Neural cell (in vitro differentiated cells): ENCODE measurements around the gene EVA1A. TPM values are rescaled to one million over a fixed set of nuclear protein-coding genes. Genes with fewer than 3 reads are reported as not detected.

ENCODE experiments used
- H2AFZ ChIP-seq: fragments of 200-600, 300-800 bp; sonication (generic), shearing (Covaris generic); 2 replicates; pipeline ENCODE4 v1.6.0; 2014; ENCODE audit warnings: low read depth, mild to moderate bottlenecking, antibody characterized with exemption, low read length, moderate library complexity
- H3F3A ChIP-seq: fragments of 200-600 bp; shearing (Covaris generic); 2 replicates; pipeline ENCODE4 v1.6.1; 2016; ENCODE audit warnings: mild to moderate bottlenecking, moderate library complexity, mixed read lengths, antibody characterized with exemption, low read length; ENCODE audit not compliant: insufficient read depth, poor library complexity, severe bottlenecking
- H3K27ac ChIP-seq: fragments of 200-600, 300-800 bp; sonication (generic), shearing (Covaris generic); 2 replicates; pipeline ENCODE4 v1.5.1; 2014; ENCODE audit warnings: mild to moderate bottlenecking, low read length, moderate library complexity
- H3K27me3 ChIP-seq: fragments of 300-800, 200-600 bp; sonication (generic), shearing (Covaris generic); 2 replicates; pipeline ENCODE4 v1.6.0; 2014; ENCODE audit warnings: mild to moderate bottlenecking, low read depth, low read length, moderate library complexity; ENCODE audit not compliant: insufficient read depth
- H3K36me3 ChIP-seq: fragments of 300-800, 200-600 bp; sonication (generic), shearing (Covaris generic); 2 replicates; pipeline ENCODE4 v1.5.1; 2014; ENCODE audit warnings: mild to moderate bottlenecking, antibody characterized with exemption, low read length, moderate library complexity; ENCODE audit not compliant: insufficient read depth
- H3K4me2 ChIP-seq: fragments of 300-800, 200-600 bp; sonication (generic), shearing (Covaris generic); 2 replicates; pipeline ENCODE4 v1.6.0; 2014; ENCODE audit warnings: mild to moderate bottlenecking, low read length
- H3K4me3 ChIP-seq: fragments of 300-800, 200-600 bp; sonication (generic), shearing (Covaris generic); 2 replicates; pipeline ENCODE4 v1.5.1; 2014; ENCODE audit warnings: mild to moderate bottlenecking, low read length, moderate library complexity
- H3K79me2 ChIP-seq: fragments of 200-600 bp; shearing (Covaris generic); replicated peaks from 2 replicates; pipeline ENCODE4 v1.6.0; 2014; ENCODE audit warnings: mild to moderate bottlenecking, low read length, moderate library complexity; ENCODE audit not compliant: insufficient read depth
- H3K9ac ChIP-seq: fragments of 300-800, 200-600 bp; sonication (generic), shearing (Covaris generic); 2 replicates; pipeline ENCODE4 v1.6.1; 2016; ENCODE audit warnings: mild to moderate bottlenecking, low read length, mixed read lengths
- H3K9me2 ChIP-seq: fragments of 200-600 bp; shearing (Covaris generic); 2 replicates; pipeline ENCODE4 v1.6.1; 2016; ENCODE audit warnings: mild to moderate bottlenecking, low read length, mixed read lengths; ENCODE audit not compliant: insufficient read depth
- H3K9me3 ChIP-seq: fragments of 200-600, 300-800 bp; sonication (generic), shearing (Covaris generic); 2 replicates; pipeline ENCODE4 v1.6.1; 2016; ENCODE audit warnings: mild to moderate bottlenecking, mixed run types, low read length, moderate library complexity, mixed read lengths
- H4K20me1 ChIP-seq: fragments of 200-600 bp; shearing (Covaris generic); 2 replicates; pipeline ENCODE4 v1.6.1; 2016; ENCODE audit warnings: mild to moderate bottlenecking, mixed run types; ENCODE audit not compliant: insufficient read depth
- EP300 ChIP-seq: fragments of 450-650 bp; conservative IDR thresholded peaks from 2 replicates; pipeline ENCODE4 v1.6.1; 2014; ENCODE audit warnings: antibody characterized with exemption, mild to moderate bottlenecking, moderate library complexity; ENCODE audit not compliant: poor library complexity, severe bottlenecking
- EZH2 ChIP-seq: fragments of 200-600, 300-800 bp; shearing (Covaris generic), sonication (generic); IDR thresholded peaks from 2 replicates; pipeline ENCODE4 v1.6.1; 2014; ENCODE audit warnings: antibody characterized with exemption, low read length, borderline replicate concordance, mild to moderate bottlenecking; ENCODE audit not compliant: insufficient read depth, poor library complexity, severe bottlenecking
- MXI1 ChIP-seq: fragments of 450-650 bp; conservative IDR thresholded peaks from 2 replicates; pipeline ENCODE4 v1.6.1; 2014; ENCODE audit warnings: antibody characterized with exemption, mild to moderate bottlenecking; ENCODE audit not compliant: poor library complexity, severe bottlenecking
- POLR2AphosphoS5 ChIP-seq: IDR thresholded peaks from 2 replicates; pipeline ENCODE4 v1.6.1; 2012
- RAD21 ChIP-seq: fragments of 450-650 bp; conservative IDR thresholded peaks from 2 replicates; pipeline ENCODE4 v1.6.1; 2014; ENCODE audit warnings: antibody characterized with exemption, mild to moderate bottlenecking, moderate library complexity
- SMC3 ChIP-seq: fragments of 450-650 bp; conservative IDR thresholded peaks from 2 replicates; pipeline ENCODE4 v1.6.1; 2014; ENCODE audit warnings: antibody characterized with exemption, mild to moderate bottlenecking, moderate library complexity; ENCODE audit not compliant: poor library complexity
- TAF1 ChIP-seq: IDR thresholded peaks from 2 replicates; pipeline ENCODE4 v1.6.1; 2012; ENCODE audit warnings: low read depth
- polyA plus RNA-seq: library from polyadenylated mRNA; depleted of rRNA; stranded (reverse); fragments of >200 nt; gene quantifications from 2 replicates; pipeline ENCODE4 v1.2.3, GENCODE V29; 2014
- TF ChIP-seq, protein P1 (sequence below): fragments of 450-650 bp; IDR thresholded peaks from 2 replicates; pipeline ENCODE4 v1.5.1; 2014; ENCODE audit warnings: antibody characterized with exemption, mild to moderate bottlenecking, moderate library complexity; ENCODE audit not compliant: poor library complexity, severe bottlenecking
- TF ChIP-seq, protein P2 (sequence below): IDR thresholded peaks from 2 replicates; pipeline ENCODE4 v1.6.1; 2012; ENCODE audit warnings: borderline replicate concordance

The EVA1A gene
- polyA plus RNA-seq, 1 donor from 2014 or later: not detected

GRCh38 chr2:75494137-75494769 is 66.5 kb downstream of the EVA1A start:
- Histone ChIP-seq H3K4me2 (no peak overlapping the region), H4K20me1 (no peaks in the 10 kb centered on the region), H3K4me3 (no peak overlapping the region), H3K9me3 (no peaks in the 10 kb centered on the region), H3K36me3 (no peaks in the 10 kb centered on the region), H3K9ac (no peak overlapping the region), H3K27me3 (no peaks in the 10 kb centered on the region), H2AFZ (no peak overlapping the region), H3K27ac (no peak overlapping the region), H3F3A (no peaks in the 10 kb centered on the region), H3K79me2 (no peaks in the 10 kb centered on the region), H3K9me2 (no peaks in the 10 kb centered on the region)
- TF ChIP-seq POLR2AphosphoS5 (no peak), MXI1 (no peak), EP300 (no peak), TAF1 (no peak), SMC3 (no peak), RAD21 (no peak), EZH2 (no peak)
- TF ChIP-seq, protein P1, sequence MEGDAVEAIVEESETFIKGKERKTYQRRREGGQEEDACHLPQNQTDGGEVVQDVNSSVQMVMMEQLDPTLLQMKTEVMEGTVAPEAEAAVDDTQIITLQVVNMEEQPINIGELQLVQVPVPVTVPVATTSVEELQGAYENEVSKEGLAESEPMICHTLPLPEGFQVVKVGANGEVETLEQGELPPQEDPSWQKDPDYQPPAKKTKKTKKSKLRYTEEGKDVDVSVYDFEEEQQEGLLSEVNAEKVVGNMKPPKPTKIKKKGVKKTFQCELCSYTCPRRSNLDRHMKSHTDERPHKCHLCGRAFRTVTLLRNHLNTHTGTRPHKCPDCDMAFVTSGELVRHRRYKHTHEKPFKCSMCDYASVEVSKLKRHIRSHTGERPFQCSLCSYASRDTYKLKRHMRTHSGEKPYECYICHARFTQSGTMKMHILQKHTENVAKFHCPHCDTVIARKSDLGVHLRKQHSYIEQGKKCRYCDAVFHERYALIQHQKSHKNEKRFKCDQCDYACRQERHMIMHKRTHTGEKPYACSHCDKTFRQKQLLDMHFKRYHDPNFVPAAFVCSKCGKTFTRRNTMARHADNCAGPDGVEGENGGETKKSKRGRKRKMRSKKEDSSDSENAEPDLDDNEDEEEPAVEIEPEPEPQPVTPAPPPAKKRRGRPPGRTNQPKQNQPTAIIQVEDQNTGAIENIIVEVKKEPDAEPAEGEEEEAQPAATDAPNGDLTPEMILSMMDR: no peak
- TF ChIP-seq, protein P2, sequence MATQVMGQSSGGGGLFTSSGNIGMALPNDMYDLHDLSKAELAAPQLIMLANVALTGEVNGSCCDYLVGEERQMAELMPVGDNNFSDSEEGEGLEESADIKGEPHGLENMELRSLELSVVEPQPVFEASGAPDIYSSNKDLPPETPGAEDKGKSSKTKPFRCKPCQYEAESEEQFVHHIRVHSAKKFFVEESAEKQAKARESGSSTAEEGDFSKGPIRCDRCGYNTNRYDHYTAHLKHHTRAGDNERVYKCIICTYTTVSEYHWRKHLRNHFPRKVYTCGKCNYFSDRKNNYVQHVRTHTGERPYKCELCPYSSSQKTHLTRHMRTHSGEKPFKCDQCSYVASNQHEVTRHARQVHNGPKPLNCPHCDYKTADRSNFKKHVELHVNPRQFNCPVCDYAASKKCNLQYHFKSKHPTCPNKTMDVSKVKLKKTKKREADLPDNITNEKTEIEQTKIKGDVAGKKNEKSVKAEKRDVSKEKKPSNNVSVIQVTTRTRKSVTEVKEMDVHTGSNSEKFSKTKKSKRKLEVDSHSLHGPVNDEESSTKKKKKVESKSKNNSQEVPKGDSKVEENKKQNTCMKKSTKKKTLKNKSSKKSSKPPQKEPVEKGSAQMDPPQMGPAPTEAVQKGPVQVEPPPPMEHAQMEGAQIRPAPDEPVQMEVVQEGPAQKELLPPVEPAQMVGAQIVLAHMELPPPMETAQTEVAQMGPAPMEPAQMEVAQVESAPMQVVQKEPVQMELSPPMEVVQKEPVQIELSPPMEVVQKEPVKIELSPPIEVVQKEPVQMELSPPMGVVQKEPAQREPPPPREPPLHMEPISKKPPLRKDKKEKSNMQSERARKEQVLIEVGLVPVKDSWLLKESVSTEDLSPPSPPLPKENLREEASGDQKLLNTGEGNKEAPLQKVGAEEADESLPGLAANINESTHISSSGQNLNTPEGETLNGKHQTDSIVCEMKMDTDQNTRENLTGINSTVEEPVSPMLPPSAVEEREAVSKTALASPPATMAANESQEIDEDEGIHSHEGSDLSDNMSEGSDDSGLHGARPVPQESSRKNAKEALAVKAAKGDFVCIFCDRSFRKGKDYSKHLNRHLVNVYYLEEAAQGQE: no peak

DNA sequence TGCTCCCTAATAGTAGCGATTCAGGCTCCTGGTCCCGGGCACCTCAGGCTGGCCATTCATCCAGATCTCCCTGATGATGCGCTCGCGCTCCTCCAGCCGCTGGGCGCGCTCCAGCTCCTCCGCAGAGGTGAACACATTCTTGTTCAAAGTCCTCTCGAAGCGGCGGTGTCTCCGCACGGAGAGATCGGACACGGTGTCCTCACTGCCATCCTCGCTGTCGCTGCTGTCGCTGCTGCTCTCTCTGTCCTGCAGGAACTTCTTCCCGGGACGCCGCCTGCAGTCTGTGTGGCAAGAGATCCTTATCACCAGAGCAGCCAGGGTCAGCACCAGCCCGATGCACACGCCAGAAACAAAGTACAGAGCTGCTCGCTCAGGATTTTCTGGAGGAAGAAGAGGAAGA is 67.5 kb downstream of the EVA1A start:
- TF ChIP-seq POLR2AphosphoS5: no peak
- no peak for TF ChIP-seq MXI1
- TF ChIP-seq, protein P2: no peak
- TF ChIP-seq, protein P1: no peak
- no peak for TF ChIP-seq EZH2
- no peak for TF ChIP-seq SMC3
- no peak for TF ChIP-seq EP300
- H3K9me3 ChIP-seq: no peaks in the 10 kb centered on the region
- H3K9ac ChIP-seq: no peak overlapping the region
- H3K4me3 ChIP-seq: no peak overlapping the region
- no peak overlapping the region for H3K27ac ChIP-seq
- H3K36me3 ChIP-seq: no peaks in the 10 kb centered on the region
- no peaks in the 10 kb centered on the region for H3K9me2 ChIP-seq
- no peaks in the 10 kb centered on the region for H3K79me2 ChIP-seq
- H4K20me1 ChIP-seq: no peaks in the 10 kb centered on the region
- H2AFZ ChIP-seq: no peak overlapping the region
- no peaks in the 10 kb centered on the region for H3F3A ChIP-seq
- no peak overlapping the region for H3K4me2 ChIP-seq
- H3K27me3 ChIP-seq: no peaks in the 10 kb centered on the region
